ENCODE results near the gene CATSPERD. TPM values are rescaled to one million over a fixed set of nuclear protein-coding genes. Genes with fewer than 3 reads are reported as not detected.

CATSPERD gene
- total RNA-seq, 1 experiment from 2014 or later = not detected

DNA sequence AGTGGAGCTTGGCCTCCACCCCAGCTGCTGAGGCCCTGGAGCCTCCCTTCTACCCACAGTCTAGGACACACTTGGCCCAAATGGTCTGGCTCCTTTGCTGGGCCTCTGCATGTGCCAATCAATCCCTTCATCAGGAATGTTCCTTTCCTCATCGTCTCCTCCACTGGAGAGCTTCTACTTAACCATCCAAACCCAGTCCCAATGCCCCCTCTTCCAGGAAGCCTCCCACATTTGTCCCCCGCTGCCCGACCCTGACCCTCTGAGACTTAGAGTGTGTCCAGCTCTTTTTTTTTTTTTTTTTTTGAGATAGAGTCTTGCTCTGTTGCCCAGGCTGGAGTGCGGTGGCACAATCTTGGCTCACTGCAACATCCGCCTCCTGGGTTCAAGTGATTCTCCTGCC, 68.0 kb downstream of the CATSPERD start:
- H3K9me3 Mint-ChIP-seq = no peaks in the 10 kb centered on the region; a peak in 2 of 5 replicates
- Histone ChIP-seq H3K27me3 (ENCODE audit: insufficient read depth, low read length) (no peaks in the 10 kb centered on the region), H3K27ac (ENCODE audit: insufficient read length, low read depth, low read length) (no peak overlapping the region), H4K20me1 (ENCODE audit: control insufficient read depth, insufficient read depth, insufficient read length) (no peaks in the 10 kb centered on the region), H2BK120ac (ENCODE audit: low read depth, low read length, poor library complexity, severe bottlenecking) (no peak overlapping the region), H3K79me1 (ENCODE audit: insufficient read depth, low read depth, low read length, poor library complexity, severe bottlenecking) (no peaks in the 10 kb centered on the region), H3K56ac (ENCODE audit: insufficient read length, low read depth, low read length) (no peak overlapping the region), H2AFZ (ENCODE audit: low read length) (no peak overlapping the region), H3T11ph (ENCODE audit: low read length) (no peak overlapping the region), H3K4me2 (ENCODE audit: insufficient read depth, insufficient read length, low read length) (no peak overlapping the region), H3K14ac (ENCODE audit: insufficient read depth, low read length) (no peak overlapping the region), H4K8ac (replicated peaks; ENCODE audit: insufficient read length, low read depth, low read length) (no peak overlapping the region), H3K9ac (ENCODE audit: extremely low read depth, insufficient read length, low read length) (no peak overlapping the region), H3K79me2 (ENCODE audit: insufficient read depth, low read length) (no peaks in the 10 kb centered on the region), H2AK5ac (ENCODE audit: insufficient read length, low read length) (no peak overlapping the region), H2BK15ac (ENCODE audit: low read depth, low read length) (no peak overlapping the region), H3K23ac (ENCODE audit: insufficient read length, low read depth, low read length) (no peak overlapping the region), H3K4me1 (ENCODE audit: insufficient read depth, low read length) (no peaks in the 10 kb centered on the region), H3K9me3 (ENCODE audit: control insufficient read depth, low read depth, low read length) (no peaks in the 10 kb centered on the region), H3K18ac (ENCODE audit: insufficient read length, low read depth, low read length) (no peak overlapping the region), H2BK20ac (ENCODE audit: low read depth, low read length, poor library complexity, severe bottlenecking) (no peak overlapping the region), H4K5ac (ENCODE audit: insufficient read length, low read depth, low read length) (no peak overlapping the region), H3K23me2 (ENCODE audit: insufficient read length, low read depth, low read length, poor library complexity, severe bottlenecking) (no peaks in the 10 kb centered on the region), H2BK12ac (ENCODE audit: insufficient read length, low read depth, low read length) (no peak overlapping the region), H2BK5ac (ENCODE audit: insufficient read length, low read length) (no peak overlapping the region), H3K4ac (ENCODE audit: low read depth, low read length) (no peak overlapping the region), H4K91ac (ENCODE audit: insufficient read length, low read depth, low read length) (no peak overlapping the region)
- H3K4me3 Mint-ChIP-seq = peak overlapping the region in 1 of 2 experiments; percentile 36; a peak in 1 of 5 replicates
- peaks cover 0 to 8% of the 10 kb centered on the region in 2 experiments; a peak in 3 of 4 replicates for H3K4me1 Mint-ChIP-seq
- H3K27ac Mint-ChIP-seq = no peak overlapping the region
- no peaks in the 10 kb centered on the region; the same call in 1 of the 2 replicates for H3K27me3 Mint-ChIP-seq (ENCODE audit: low read depth)
- WGBS (ENCODE audit: extremely low coverage, insufficient read length, low lambda C conversion rate) = no CpG with 5 or more reads among the region's 5 CpGs
- H3K36me3 Mint-ChIP-seq (ENCODE audit: insufficient read depth in 1 of 3, low read depth in 3 of 3) = peaks cover 25 to 45% (median 43%) of the 10 kb centered on the region in 3 experiments
- no peak for DNase-seq
- TF ChIP-seq, protein P1, sequence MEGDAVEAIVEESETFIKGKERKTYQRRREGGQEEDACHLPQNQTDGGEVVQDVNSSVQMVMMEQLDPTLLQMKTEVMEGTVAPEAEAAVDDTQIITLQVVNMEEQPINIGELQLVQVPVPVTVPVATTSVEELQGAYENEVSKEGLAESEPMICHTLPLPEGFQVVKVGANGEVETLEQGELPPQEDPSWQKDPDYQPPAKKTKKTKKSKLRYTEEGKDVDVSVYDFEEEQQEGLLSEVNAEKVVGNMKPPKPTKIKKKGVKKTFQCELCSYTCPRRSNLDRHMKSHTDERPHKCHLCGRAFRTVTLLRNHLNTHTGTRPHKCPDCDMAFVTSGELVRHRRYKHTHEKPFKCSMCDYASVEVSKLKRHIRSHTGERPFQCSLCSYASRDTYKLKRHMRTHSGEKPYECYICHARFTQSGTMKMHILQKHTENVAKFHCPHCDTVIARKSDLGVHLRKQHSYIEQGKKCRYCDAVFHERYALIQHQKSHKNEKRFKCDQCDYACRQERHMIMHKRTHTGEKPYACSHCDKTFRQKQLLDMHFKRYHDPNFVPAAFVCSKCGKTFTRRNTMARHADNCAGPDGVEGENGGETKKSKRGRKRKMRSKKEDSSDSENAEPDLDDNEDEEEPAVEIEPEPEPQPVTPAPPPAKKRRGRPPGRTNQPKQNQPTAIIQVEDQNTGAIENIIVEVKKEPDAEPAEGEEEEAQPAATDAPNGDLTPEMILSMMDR (conservative IDR thresholded peaks at IDR 0.05) = no peak

Measured in H9 (cell line).